C4-2B (cell line): ENCODE results near the gene ZER1.

Experiments used
- ZFX ChIP-seq: fragments of 450-650 bp; IDR thresholded peaks from 2 replicates; pipeline ENCODE4 v1.6.1; 2017
- TF ChIP-seq, protein P1 (sequence below): fragments of 450-650 bp; conservative IDR thresholded peaks from 2 replicates; pipeline ENCODE4 v1.5.1; 2017; ENCODE audit warnings: mild to moderate bottlenecking

GRCh38 chr9:128702445-128702948 is 69.2 kb downstream of the ZER1 start, which contains the start of gene PKN3:
- TF ChIP-seq, protein P1, sequence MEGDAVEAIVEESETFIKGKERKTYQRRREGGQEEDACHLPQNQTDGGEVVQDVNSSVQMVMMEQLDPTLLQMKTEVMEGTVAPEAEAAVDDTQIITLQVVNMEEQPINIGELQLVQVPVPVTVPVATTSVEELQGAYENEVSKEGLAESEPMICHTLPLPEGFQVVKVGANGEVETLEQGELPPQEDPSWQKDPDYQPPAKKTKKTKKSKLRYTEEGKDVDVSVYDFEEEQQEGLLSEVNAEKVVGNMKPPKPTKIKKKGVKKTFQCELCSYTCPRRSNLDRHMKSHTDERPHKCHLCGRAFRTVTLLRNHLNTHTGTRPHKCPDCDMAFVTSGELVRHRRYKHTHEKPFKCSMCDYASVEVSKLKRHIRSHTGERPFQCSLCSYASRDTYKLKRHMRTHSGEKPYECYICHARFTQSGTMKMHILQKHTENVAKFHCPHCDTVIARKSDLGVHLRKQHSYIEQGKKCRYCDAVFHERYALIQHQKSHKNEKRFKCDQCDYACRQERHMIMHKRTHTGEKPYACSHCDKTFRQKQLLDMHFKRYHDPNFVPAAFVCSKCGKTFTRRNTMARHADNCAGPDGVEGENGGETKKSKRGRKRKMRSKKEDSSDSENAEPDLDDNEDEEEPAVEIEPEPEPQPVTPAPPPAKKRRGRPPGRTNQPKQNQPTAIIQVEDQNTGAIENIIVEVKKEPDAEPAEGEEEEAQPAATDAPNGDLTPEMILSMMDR, result peak; percentile 99
- TF ChIP-seq ZFX, result peak; percentile 45; the same call in 1 of the 2 replicates
